GM18502 (cell line): ENCODE data around the gene GJA9.
"Not testable (repeated sequence)": the region's sequence is repeated elsewhere in the genome, so short reads cannot be mapped to it uniquely, and the experiment has no call there.

ENCODE experiments used
- ATAC-seq: cut with Tn5 transposase; IDR thresholded peaks from one replicate; pipeline ENCODE4 v1.9.1; 2021; ENCODE audit warnings: mild to moderate bottlenecking; ENCODE audit not compliant: unreplicated experiment, poor library complexity

GJA9 gene

DNA sequence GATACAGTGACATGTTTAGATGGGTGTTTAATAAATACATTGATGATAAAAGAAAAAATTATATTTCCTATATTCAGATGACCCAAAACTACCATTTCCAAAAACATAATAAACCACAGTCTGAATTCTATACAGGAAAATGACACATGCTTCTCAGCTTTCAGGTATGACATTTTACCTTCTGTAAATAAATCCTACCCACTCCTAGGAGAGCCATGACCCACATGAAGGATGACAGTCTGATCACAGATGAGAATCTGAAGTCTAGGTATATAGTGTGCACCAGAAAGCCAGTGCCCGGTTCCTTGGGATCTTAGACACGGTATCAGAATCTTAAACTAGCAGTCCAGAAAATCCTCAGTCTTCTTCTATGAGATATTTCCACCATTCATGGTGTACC is 3.7 kb upstream of the GJA9 start:
- no peak for ATAC-seq

- ATAC-seq: no peak
These were observed 5.6 kb downstream of the GJA9 start for GRCh38 chr1:38875811-38876210.

- peak; percentile 97 for ATAC-seq
These were observed 8.1 kb downstream of the GJA9 start, which contains the start of gene MYCBP for GRCh38 chr1:38873027-38873969. Gene MYCBP (minus strand): TSS chr1:38873348. CDS start chr1:38873305, 43 bp downstream.

- ATAC-seq: peak; percentile 27
These were observed 8.9 kb downstream of the GJA9 start for GRCh38 chr1:38872401-38873026.

DNA sequence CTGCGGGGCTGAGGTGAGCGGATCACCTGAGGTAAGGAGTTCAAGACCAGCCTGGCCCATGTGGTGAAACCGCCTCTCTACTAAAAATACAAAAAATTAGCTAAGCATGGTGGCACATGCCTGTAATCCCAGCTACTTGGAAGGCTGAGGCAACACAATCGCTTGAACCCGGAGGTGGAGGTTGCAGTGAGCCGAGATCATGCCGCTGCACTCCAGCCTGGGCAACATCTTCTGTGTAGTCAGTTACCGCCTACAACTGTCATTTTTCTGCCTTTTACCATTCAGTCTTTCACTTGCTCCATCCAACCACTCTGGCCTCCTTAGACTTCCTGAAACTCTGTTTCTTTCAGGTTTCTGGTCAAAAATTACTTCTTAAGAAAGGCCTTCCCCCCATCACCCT is 10.4 kb downstream of the GJA9 start:
- no peak for ATAC-seq

GRCh38 chr1:38867208-38867607 is 14.2 kb downstream of the GJA9 start:
- no peak for ATAC-seq

DNA sequence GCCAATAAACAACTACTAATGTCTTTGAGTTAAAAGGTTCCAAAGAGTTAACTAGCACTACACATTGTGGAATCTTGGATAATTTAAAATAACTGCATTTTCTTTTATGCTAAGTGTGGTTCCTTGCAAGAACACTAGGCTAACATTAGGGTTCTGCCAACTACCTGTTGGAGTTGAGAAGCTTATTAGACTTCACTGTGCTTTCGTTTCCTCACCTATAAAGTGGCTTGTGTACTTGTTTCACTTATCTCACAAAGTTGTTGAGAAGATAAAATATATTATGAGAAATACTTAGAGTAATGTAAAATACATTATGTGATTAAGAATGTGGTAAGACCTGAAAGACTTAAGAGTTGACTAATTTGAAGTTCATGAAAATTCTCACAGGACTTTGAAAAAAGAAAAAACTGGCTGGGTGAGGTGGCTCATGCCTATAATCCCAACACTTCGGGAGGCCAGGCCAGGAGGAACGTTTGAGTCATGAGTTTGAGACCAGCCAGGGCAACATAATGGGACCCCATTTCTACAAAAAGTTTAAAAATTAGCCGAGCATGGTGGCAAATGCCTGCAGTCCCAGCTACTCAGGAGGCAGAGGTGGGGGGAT is 16.2 kb downstream of the GJA9 start:
- ATAC-seq: no peak

DNA sequence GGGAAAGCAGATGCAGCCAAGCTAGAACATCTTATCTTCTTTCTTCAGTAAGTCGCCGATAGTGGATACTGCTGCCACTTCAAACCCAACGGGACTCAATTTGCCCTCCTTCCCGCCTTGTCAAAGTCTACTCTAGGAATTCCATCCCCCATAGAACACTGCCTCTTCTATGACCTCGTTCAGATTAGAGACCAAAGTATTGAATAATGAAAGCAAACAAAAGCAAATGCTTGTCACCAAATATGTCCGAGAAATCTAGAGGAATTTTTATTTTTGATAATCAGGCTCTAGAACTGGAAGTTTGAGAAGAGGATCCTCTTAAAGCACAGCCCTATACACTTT is 21.0 kb downstream of the GJA9 start:
- no peak for ATAC-seq

- peak; percentile 96 for ATAC-seq
These were observed 21.6 kb downstream of the GJA9 start, which contains the start of gene RRAGC for GRCh38 chr1:38859561-38860453. Gene RRAGC (minus strand): TSS chr1:38859772. CDS start chr1:38859646, 126 bp downstream.

GRCh38 chr1:38858833-38859560 is 22.4 kb downstream of the GJA9 start:
- ATAC-seq: peak; percentile 34

GRCh38 chr1:38852780-38853179 is 28.6 kb downstream of the GJA9 start:
- peak; percentile 53 for ATAC-seq

DNA sequence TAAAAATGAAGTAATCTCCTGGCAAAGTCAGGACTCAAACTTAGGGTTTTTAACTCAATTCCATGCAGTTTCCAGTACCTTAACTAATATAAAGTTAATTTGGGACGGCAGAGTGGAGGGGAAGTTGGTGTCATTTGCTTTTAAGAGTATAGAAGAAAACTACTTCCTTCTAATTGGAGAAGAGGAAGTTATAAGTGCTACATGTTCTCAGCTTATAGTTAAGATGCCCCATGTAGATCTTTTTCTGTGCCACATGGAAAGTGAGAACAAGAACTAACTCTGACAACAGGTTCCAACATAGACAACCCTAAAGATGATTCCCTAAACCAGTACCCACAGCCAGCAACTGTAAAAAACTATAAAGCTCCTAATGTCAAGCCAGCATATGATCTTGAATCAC is 33.3 kb downstream of the GJA9 start:
- no peak for ATAC-seq

- no peak for ATAC-seq
These were observed 35.2 kb downstream of the GJA9 start for GRCh38 chr1:38846210-38846609.

DNA sequence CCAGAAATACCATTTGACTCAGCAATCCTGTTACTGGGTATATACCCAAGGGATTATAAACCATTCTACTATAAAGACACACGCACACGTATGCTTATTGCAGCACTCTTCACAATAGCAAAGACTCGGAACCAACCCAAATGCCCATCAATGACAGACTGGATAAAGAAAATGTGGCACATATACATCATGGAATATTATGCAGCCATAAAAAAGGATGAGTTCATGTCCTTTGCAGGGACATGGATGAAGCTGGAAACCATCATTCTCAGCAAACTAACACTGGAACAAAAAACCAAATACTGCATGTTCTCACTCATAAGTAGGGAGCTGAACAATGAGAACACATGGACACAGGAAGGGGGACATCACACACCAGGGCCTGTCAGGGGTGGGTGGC is 36.3 kb downstream of the GJA9 start:
- not testable (repeated sequence) for ATAC-seq

- no peak for ATAC-seq
These were observed 41.1 kb downstream of the GJA9 start for GRCh38 chr1:38840281-38840680.

- no peak for ATAC-seq
These were observed 42.0 kb downstream of the GJA9 start for GRCh38 chr1:38839363-38839762.

- not testable (repeated sequence) for ATAC-seq
These were observed 45.1 kb downstream of the GJA9 start for GRCh38 chr1:38836316-38836715.

DNA sequence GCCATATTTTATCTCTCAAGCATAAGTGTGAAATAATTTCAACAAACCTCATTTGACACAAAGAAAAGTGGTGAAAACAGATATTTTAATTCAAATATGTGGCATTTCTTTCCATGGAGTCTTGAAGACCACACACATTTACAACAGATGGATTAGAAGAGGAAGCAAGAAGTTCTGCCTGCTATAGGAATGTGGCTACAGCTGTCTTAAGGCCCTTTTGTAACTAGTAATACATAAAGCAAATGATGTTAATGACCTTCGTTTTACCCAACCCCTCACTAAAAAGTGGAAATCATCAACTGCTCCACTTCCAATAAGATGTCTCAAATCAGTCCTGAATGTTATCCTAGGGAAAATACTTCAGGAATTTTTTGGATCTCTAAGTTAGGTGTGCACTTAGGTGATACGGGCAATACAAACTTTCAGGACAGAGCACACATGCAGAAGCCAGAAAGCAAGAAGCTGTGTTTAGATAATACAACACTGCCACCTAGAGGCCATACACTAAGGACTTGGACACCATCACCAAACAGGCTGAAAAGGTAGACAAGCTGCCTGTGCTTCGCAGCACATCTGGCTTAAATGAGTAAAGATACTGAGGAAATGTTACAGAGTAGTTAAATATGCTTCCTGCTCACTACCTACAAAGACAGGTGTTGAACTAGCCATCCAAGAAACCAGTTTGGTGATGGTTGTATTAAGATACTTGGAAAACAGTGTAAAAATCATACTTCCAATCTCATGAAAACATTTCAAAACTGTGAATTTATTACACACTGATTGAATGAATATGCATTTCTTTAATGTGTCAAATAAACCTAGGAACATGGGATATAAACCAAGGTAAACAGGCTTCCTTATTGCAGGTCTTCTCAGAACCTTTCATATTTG is 46.2 kb downstream of the GJA9 start:
- peak; percentile 54 for ATAC-seq
